ENCODE results near the gene TBC1D4.

Gene TBC1D4

DNA sequence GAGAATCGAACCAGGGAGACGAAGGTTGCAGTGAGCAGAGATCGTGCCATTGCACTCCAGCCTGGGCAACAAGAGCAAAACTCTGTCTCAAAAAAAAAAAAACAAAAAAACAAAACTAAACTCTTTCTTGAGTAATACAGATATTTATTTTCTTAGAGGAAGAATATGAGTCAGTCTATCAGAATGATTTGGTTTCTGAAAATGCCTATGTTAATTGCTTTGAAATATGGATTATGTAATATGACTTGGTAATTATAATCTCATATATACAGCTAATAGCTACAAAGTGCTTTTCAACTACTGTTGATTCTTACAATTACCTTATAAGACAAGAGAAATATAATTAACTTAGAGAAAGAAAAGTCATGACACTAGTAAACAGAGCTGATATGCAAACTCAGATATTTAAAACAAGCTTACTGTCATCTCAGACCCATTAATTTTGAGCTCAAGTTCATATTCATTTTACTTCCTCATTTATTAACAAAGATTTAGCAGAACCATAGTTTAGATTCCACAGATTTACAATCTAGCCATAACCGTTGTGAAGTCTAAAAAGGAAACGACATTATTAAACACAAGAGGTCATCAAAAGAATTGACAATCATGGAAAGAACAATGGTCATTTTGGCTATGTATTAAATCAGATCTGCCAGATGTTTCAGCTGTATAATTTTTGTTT lies 88.0 kb downstream of the TBC1D4 start:
- DNase-seq (ENCODE audit: low read depth in 2 of 2, low spot score in 1 of 2), result no peak

DNA sequence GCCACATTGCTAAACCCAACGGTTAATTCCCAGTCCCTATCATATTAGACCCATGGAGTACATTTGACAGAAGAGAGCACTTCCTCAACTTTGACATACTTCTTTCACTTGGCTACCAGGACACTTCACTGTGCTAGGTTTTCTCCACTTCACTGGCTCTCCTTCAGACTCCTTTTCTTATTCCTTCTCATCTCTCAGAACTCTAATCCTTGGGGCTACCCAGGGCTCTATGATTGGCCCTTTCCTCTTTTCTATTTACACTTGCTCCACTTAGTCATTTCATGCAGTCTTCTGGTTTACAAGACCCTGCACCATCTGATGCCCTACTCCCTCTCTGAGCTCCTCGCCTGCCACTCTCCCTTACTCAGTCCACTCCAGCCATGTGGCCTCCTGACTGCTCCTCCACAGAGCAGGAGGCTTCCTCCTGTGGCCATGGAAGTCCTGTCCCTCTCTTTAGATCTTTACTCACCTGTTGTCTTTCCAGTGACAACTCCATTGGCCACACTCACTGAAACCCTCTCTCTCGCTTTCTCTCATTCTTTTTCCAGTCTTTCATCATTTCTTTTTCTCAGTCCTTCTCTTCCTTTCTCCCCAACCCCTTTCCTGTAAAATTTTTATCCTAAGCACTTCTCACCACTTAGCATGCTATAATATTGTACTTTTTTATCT lies 90.4 kb downstream of the TBC1D4 start:
- no peak for DNase-seq (ENCODE audit: low read depth in 2 of 2, low spot score in 1 of 2)

DNA sequence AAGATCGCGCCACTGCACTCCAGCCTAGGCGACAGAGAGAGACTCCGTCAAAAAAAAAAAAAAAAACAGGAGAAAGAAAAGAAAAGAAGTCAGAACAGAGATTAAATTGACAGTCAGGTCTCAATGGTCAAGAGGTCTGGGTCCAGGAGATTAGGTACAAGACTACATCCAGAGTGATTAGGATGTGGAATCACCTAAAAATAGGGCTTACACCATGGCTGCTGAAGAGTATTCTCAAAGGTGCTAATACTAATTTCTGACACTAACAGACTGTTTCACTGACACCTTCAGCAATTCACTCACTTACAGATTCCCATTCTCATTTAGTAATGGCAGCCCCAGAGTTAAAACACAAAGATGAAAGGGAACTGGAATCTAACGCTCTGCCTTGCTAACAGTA lies 91.7 kb downstream of the TBC1D4 start:
- no peak for DNase-seq (ENCODE audit: low read depth in 2 of 2, low spot score in 1 of 2)

DNA sequence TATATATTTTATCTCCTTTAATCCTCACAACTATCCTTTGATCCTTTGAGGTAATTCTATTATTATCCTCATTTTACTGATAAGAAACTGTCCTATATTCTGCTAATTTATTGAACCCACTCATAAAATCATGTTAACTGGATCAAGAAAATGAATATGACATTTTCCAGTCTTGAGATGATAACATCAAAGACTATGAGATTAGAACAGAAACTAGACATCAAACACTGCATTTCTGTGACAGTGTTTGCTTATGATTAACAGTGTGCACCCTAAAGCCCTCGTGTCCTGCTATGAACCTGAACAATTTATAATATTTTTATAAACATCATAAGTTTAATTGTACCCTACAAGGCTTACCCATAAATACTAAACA lies 96.3 kb downstream of the TBC1D4 start:
- no peak for DNase-seq (ENCODE audit: low read depth in 2 of 2, low spot score in 1 of 2)

DNA sequence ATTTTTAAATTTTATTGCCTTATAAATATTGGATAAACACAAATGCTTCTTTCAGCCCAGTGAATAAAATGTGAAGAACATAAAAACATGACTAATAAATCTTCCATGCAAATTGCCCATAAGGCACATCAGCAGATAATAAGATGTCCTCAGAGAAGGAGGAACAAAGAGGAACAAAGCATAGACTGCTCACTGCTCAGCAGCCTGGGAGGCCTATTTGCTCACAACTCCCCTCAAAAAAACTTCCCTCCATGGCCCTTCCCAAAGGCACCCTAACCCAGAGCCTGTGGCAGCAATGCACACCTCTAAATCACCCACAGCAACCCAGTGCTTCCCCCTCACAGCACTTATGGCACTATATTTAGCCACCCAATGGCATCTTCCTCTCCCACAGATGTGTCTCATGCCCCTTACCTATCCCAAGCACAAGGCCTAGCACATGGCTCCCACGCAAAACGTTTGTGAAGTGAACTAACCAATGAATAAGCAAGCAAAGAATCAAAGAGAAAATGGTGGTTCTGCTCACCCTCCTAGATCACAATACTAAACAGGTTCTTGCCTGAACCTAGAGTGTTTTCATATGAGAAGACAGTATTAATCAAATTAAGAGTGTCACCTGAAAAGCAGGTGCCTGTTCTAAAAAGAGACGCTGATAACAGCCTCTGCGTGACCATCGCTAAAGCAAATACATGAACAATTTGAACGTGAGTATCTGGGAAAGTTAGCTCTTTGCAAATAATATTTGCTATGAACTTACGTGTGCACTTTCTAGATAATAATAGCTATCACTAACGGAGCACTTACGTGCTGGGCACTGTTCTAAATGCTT lies 96.9 kb downstream of the TBC1D4 start:
- DNase-seq (ENCODE audit: low read depth in 2 of 2, low spot score in 1 of 2), result no peak

DNA sequence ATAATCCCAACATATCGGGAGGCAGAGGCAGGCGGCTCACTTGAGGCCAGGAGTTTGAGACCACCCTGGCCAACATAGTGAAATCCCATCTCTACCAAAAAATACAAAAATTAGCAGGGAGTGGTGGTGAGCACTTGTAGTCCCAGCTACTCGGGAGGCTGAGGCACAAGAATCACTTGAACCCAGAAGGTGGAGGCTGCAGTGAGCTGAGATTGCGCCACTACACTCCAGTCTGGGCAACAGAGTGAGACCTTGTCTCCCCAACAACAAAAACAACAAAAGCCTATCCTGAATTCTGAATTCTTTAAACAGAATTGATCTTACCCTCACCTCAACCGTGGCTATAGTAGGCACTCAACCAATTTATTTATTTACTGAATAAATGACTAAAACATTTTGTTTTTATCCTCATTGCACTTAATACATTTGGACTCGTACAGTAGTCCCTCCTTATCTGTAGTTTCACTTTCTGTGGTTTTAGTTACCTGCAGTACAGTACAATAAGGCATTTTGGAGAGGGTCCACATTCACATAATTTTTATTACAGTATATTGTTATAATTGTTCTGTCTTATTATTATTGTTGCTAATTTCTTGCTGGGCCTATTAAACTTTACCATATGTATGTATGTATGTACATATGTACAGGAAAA lies 98.8 kb downstream of the TBC1D4 start:
- DNase-seq (ENCODE audit: low read depth in 2 of 2, low spot score in 1 of 2), result no peak

DNA sequence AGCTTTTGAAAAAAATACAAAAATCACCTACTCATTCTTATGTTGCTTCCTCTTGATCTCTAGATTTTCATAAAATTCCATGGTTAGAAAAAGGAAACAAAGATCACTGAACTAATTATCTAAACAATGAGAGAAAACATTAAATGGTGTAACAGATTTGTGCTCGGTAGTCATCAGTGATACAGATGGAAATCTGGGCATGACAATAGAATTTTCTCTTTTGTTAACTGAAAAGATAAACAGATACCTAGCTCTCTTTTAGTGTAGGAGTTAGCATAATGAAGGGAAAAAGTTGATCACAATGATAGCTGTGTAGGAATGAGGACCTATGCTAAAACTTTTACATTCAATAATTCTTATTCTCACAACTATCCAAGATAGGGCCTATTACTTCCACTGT lies 103.7 kb downstream of the TBC1D4 start:
- DNase-seq (ENCODE audit: low read depth in 2 of 2, low spot score in 1 of 2), result no peak

DNA sequence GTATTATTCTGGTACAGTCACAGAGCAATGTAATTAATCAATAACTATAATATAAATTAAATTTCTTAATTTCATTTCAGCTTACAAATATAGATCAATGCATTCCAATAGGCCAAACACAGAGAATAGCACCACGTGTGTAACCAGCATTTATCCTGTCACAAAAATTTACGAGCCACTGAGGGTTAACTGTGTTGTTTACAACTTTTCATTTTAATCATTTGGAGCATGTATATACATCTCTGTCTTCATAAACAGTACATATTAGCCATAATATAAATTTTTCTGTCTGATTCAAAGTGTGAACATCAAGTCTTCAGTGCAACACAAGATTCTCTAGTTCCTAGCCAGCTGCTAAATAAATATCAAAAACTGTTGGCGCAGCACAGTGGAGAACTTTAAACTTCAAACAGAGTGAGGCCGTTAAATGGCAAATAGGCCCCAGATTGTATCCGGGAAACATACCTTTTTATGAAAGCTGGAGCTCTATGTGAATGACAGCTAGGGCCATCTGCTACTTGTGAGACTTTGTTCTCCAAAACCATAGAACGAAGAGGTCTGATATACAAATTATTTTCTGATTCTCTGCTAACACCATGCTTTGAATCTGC lies 105.1 kb downstream of the TBC1D4 start:
- no peak for DNase-seq (ENCODE audit: low read depth in 2 of 2, low spot score in 1 of 2)

DNA sequence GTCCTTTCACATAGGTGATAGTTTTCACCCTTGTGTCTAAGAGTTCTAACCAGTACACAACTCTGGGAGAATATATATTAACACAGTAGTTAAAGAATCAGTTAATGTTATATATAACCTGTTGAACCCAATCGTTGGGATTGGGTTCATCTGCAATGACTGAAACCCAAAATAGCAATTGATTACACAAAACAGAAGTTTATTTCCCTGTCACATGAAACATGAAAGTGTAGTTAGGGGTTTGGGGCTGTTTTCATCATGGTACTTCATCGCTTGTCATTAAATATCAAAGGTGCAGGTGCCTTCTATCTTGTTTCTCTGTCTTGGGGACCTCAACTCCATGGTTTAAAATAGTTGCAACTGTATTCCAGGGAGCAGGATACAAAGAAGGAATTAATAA lies 106.6 kb downstream of the TBC1D4 start:
- DNase-seq (ENCODE audit: low read depth in 2 of 2, low spot score in 1 of 2), result no peak

DNA sequence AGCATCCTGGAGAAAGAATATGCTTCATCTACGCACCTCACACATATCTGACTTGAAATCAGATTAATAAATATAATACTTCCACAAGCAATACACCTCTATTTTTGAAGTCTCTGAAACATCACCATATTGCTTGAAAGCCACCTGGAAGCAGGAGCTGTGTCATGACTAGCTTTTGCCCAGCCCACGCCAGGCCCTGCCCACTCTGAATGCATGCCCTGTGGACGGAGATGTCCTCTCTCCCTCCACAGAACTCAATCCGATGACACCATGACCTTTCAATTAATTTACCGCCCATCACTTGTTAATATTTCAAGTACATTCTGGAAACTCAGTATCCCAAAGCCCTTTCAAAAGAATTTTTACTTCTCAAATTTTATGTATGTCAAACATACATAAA lies 108.0 kb downstream of the TBC1D4 start:
- DNase-seq (ENCODE audit: low read depth in 2 of 2, low spot score in 1 of 2), result no peak

DNA sequence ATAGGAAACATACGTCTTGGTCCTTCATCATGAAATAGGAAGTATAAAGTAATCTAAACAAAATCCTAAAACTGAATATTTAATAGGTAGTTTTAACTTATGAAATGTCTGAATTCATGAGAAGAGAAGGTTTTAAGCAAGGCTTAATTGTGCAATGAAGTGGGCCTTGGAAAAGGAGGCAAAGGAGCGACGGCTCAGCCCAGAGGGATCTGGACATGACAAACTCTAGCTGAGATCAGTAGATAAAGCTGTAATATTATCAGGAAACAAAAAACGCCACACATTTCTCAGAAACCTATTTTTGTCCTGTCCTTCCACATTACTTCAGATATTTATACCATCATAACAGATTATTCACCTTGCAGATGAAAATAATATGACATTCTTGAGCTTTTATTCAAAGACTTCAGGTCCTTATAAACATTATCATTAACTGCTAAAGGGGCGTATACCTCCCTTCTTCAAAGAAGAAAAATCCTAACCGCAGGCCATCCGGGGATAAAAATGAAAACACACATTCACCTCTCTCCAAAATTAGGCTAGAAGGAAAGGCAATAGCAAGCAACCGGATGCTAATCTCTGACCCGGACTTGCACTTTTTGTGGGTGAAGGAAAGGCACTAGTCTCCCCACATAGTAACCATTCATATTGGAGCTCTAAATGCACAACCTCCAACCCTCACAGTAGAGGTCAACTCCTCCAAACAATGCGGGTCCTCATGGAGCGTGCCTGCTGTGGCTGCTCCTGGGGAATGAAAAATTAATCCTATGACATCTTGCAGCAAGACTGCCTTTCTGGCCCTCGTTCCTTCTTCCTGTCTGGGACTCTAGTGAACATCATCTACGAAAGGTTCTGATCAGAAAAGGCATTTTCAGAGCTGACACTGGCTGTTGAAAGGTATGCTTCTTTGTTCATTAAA lies 108.8 kb downstream of the TBC1D4 start:
- no peak for DNase-seq (ENCODE audit: low read depth in 2 of 2, low spot score in 1 of 2)

DNA sequence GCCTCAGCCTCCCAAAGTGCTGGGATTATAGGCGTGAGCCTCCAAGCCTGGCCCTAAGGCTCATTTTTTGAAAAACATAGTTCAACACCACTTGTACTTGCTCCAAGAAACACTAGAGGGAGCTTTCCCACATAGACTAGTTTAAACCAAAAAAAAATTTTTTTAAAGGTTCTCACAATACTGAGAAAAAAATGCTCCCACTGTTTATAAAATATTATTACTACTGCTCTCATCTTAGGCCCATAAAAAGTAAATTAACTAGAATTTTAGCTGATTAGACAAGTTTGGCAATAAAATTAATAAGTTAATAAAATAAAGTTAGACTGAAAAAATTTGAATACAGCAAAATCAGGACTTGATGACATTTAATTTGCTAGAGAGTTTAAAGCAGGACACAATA lies 109.5 kb downstream of the TBC1D4 start:
- no peak for DNase-seq (ENCODE audit: low read depth in 2 of 2, low spot score in 1 of 2)

DNA sequence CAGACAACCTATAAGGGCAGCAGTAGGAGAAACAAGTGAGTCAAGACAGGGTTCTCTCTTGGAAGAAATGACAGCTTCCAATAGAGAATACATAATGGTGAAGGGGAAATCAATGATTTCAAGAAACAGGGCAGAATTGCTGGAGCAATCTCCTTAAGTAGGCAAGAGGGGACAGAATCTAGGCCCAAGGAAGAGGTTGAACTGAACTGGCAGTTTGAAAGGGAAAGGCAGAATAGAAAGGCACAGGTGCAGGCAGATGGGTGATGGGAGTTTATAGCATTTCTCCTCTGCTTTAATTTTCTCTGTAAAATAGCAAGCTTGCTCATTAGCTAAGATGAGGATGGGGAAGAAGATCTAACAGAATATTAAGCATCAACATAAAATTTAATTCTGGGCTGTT lies 110.8 kb downstream of the TBC1D4 start:
- DNase-seq (ENCODE audit: low read depth in 2 of 2, low spot score in 1 of 2), result no peak

DNA sequence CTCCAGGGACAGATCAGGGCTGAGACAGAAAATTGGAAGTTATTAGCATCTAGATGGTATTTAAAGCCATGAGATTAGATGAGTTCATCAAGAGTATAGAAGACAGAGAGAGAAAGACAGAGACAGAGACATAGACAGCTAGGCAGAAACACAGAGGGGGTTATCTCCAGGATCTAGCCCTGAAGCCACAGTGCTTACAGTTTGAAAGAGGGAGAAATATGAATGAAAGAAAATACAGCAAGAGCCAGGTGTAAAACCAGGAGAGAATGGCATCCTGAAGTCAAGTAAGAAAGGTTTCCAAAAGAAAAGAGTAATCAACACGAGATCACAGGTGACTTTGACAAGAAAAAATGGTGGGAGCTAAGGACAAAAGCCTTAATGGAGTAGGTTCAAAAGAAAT lies 111.2 kb downstream of the TBC1D4 start:
- DNase-seq (ENCODE audit: low read depth in 2 of 2, low spot score in 1 of 2), result no peak

DNA sequence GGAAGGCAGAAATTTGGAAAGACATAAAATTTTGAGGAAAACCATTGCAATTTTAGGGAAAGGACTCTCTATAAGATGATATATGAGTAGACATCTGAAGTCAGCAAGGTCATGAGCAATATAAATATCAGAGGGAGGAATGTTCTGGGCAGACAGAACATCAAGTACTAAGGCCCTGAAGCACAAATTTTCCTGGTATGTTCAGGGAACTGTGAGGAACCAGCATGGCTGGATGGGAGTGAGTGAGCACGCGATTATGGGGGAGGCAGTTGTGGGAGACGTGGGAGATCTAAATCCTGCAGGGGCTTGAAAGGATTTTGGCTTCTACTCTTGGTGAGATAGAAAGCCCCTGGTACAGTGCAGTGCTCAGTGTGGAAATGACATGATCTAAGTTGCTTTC lies 112.0 kb downstream of the TBC1D4 start:
- DNase-seq (ENCODE audit: low read depth in 2 of 2, low spot score in 1 of 2), result no peak

DNA sequence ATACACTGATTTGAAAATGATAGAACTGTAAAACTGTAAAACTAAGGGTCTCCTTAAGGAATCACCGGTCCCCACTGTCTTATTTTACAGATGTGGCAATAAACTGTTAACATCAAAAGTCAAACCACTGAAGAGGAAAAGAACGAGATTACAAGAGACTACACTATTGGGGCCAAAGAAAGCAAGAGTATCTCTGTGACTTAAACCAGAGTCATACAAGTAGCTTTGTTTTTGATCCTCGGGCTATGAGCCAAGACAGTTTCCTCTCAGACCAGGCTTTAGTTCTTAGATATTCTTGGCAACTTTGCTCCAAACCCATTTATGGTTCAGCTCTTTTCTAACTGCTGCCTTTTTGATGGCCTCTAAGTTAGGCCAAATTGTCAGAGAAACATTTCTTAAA lies 113.8 kb downstream of the TBC1D4 start:
- DNase-seq (ENCODE audit: low read depth in 2 of 2, low spot score in 1 of 2), result no peak

DNA sequence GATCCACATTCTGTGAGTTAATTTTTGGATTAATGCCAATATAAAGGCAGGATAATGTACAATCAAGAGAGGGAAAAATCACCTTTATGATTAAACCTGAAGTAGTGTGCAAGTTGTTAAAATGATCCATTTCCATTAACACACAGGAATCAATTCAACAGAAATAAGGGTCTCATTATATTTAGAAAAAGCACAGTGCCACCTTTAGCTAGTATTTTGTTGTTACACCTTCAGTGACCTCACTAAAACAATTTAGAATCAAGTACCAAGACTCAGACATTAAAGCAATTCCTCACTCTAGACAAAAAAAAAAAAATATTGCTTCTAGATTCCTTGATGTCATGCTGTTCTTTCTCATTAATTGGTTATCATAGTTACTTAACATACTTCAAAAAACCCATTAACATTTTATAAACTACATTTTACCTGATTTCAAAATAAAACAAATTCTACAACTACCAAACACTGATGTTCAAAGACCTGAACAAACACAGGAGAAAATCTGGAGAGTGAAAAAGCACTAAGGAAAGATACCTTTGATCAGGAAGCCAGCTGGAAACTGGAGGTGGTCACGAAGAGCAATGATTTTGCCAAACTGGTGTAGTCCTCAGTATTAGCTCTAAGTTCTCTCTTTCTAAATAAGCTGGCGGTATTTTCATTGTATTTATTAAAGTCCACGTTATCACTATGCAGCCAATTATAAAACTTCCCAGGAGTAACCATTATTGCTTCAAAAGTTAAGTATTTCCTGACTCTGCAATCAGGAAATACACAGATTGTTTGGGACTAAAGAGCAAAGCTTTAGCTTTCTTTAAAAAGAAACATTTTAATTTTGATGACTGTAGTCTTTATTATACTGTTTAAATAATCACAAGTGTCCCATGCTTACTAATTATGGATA lies 115.3 kb downstream of the TBC1D4 start:
- no peak for DNase-seq (ENCODE audit: low read depth in 2 of 2, low spot score in 1 of 2)

DNA sequence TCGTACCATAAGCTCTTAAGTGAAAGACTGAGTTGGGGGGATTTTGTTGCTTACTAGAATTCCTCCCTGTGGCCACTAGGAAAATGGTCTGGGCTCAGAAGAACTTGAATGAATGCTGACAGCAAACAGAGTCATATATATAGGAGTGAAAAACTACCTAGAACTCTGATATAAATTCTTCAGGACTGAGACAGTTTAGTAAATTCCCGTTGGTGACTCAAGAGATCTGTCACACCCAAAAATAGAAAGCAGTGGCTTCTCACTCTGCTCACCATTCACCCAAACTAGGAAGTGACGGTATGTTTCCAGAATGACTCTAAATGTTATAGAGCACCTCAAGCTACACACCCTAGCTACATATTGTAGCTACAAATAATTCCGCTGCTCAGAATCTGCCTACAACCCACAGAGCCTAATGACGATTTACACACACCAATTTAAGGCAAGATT lies 116.2 kb downstream of the TBC1D4 start:
- no peak for DNase-seq (ENCODE audit: low read depth in 2 of 2, low spot score in 1 of 2)

DNA sequence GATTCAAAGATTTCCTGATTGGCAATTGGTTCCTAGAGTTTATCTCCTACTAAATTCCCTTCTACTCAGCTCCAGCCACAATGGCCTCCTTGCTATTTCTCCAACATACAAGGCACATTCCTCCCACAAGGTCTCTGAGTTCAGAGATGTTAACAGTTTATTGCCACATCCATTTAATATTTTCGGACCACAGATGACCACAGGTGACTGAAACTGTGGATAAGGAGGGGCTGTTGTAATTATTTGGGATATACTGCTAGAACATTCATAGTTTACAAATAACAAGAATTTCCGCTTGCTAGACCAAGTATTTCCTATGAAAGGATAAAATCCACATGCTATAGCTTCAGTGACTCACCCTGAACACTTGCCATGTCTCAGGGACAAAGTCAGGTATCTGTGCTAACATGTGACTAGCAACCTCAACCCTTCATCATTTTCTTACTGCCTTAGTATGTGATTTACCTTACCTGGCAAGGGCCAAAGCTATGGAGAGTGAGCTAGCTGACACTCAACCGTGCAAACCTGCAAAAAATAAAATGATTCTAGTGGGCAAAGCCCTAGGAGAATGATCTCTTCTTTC lies 117.7 kb downstream of the TBC1D4 start:
- no peak for DNase-seq (ENCODE audit: low read depth in 2 of 2, low spot score in 1 of 2)

Measured in stimulated activated CD8-positive, alpha-beta memory T cell treated with anti-CD3 and anti-CD28 coated beads, Interleukin-4, amount 100 ng/mL, for 1 hour (primary cell).